Stimulated activated CD8-positive, alpha-beta memory T cell treated with anti-CD3 and anti-CD28 coated beads, Interleukin-7, amount 100 ng/mL, for 4 hours (primary cell): Measurements from ENCODE around the gene NSMCE4A.
"Not testable (repeated sequence)": the region's sequence is repeated elsewhere in the genome, so short reads cannot be mapped to it uniquely, and the experiment has no call there.

Experiments
- DNase-seq, 2 donors: peaks; one replicate each; pipeline ENCODE4 v3.0.0-alpha.2; 2020; ENCODE audit warnings: low read depth in 2 of 2

NSMCE4A gene, protein sequence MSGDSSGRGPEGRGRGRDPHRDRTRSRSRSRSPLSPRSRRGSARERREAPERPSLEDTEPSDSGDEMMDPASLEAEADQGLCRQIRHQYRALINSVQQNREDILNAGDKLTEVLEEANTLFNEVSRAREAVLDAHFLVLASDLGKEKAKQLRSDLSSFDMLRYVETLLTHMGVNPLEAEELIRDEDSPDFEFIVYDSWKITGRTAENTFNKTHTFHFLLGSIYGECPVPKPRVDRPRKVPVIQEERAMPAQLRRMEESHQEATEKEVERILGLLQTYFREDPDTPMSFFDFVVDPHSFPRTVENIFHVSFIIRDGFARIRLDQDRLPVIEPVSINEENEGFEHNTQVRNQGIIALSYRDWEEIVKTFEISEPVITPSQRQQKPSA

GRCh38 chr10:121974535-121975294, at the start of gene NSMCE4A:
TSS of gene NSMCE4A (minus strand) at chr10:121975217. CDS start at chr10:121975165, 52 bp downstream.
- DNase-seq, result peak; percentile 35 to 67

GRCh38 chr10:122023257-122023656, 48.2 kb upstream of the NSMCE4A start:
- DNase-seq, result not testable (repeated sequence)

GRCh38 chr10:122022276-122022675, 47.3 kb upstream of the NSMCE4A start:
- no peak for DNase-seq

DNA sequence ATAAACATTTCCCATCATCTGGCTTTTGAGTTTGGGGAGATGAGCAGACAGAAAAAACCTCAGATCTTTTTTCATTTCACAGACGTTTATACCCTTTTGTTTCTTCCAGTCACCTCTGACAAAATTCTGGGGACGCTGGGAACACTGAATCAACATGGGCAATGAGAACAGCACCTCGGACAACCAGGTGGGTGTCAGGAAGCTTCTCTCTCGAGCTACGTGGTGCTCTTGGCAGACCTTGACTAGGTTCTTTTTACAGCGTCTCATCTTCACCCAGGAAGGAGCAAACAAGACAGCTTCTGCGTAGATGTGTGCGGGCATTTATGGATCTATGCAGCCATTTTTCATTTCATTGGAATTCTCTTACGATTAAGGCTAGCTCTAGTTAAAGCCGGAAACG, 46.8 kb upstream of the NSMCE4A start:
- DNase-seq, result no peak

DNA sequence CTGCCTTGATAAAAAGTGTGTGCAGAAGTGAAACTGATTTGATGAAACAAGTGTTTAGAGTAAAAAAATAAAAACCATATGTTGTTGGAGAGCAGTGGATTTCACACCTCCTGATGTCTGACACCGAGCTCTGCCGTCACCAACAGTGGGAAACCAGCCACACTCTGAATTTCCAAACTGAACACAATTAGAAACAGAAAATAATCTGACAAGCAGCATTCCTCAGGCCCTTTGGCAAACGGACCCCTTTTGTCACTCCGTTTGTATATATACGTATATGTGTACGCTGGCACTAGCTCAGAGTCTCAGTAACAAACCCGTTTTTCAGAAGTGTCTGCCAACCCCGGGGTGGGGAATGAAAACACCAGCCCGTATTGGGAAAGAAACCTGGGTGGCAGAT, 46.4 kb upstream of the NSMCE4A start:
- no peak for DNase-seq

- DNase-seq, result no peak
Measured at GRCh38 chr10:122020226-122020625, 45.2 kb upstream of the NSMCE4A start.

DNA sequence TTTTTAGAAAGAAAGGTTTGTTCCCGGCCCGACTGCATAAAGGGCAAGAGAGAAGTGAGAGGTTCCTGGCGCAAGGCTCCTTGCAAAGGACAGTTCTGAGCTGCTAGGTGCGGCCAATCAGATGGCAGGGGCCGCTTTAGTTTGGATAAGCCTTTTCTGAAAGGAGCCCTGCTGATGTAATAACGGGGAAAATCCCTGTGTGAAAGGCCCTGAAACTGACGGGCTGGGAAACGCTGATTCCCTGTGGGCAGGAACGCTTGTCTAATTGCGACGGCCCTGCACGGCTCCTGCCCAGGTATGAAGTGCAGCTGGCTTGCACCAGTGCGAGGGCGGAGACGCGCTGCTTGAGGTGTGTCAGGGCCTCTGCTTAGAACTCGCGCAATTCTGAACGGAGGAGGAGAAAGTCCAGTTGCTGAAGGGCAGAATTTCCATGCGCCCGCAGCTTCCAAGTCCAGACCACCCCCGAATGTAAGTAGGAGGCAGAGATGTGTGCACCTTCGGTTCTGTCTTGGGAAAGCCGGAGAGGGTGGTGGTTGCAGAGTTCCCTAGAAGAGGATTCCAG, 44.5 kb upstream of the NSMCE4A start:
- no peak for DNase-seq

DNA sequence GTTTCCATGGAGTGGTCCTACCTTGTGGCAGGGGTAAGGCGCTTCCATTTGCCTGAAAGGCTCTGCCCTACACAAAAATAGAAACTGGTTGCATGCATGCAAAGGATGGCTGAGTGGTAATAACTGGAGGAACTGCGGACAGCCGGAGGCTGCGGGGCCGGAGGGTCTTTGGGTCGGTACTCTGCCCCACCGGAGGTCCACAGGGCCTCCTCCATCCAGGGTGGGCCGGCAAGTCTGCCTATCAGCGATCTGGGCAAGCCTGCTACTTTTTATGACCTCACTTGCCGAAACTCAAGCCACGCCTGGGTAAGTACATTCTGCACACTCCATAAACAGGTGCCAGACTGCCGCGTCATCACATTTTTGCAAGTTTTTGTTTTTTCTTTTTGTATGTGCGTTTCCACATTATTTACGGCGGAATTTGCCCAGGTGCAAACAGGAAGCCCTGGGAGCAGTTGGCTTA, 44.0 kb upstream of the NSMCE4A start:
- no peak for DNase-seq

GRCh38 chr10:122018491-122018890, 43.5 kb upstream of the NSMCE4A start:
- DNase-seq, result no peak

DNA sequence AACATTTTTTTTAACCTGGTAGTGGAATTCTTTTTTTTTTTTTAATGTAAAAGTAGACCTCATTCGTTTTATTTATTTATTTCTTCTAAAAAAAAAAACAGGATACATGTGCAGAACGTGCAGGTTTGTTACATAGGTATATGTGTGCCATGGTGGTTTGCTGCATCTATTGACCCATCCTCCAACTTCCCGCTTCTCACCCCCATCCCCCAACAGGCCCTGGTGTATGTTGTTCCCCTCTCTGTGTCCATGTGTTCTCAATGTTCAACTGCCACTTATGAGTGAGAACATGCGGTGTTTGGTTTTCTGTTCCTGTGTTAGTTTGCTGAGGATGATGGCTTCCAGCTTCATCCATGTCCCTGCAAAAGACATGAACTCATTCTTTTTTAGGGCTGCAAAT, 42.9 kb upstream of the NSMCE4A start:
- not testable (repeated sequence) for DNase-seq

- no peak for DNase-seq
Measured at GRCh38 chr10:122014652-122015248, 39.7 kb upstream of the NSMCE4A start.

DNA sequence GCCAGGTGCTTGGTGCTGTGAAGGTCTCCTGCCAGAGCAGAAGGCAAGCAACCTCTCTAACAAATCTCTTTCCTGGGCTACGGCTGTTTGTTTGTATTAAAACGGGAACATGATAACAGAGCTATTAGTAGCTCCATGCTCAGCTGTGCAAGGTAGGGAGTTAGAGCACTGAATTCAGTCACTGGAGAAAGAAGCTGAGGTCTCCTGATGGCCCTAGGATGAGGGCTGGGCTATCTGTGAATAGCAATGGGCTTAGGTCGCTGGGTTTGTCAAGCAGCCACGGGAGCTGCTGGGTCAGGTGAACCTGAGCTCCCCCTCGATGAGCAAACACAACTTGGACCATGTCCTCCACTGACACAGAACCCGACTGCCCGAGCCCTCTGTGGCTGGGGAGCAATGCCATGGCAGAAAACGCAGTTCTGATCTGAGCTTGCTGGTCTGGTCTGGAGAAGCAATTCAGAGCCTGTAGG, 38.3 kb upstream of the NSMCE4A start:
- no peak for DNase-seq

- no peak for DNase-seq
Measured at GRCh38 chr10:122012731-122013130, 37.7 kb upstream of the NSMCE4A start.

DNA sequence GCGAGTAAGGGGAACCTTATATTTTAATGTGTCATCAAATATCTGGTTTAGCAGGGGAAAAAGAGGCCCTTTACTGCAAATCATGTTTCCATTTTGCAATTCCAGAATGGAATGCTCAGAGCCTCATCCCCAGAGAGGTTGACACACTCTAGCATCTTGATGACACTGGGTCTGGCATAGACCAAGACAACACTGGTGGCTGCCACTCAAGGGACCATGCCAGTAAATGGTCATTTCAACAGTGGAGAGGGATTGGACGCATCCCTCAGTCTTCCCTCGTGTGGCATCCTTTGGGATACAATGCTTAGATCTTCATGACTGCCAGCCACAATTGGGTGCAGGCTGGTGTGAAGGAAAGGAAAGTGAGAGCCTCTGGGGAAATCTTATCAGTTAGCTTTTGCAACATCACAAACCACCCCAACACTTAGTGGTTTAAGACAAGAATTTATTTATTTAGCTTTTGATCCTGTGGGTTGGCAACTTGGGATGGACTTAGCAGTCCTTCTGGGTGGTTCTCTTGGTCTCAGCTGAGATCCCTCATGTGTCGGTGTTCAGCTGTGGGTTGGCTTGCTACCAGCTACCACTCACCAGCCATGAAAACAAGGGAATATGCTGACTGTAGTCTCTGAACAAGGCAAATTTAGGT, 35.5 kb upstream of the NSMCE4A start:
- DNase-seq, result no peak

DNA sequence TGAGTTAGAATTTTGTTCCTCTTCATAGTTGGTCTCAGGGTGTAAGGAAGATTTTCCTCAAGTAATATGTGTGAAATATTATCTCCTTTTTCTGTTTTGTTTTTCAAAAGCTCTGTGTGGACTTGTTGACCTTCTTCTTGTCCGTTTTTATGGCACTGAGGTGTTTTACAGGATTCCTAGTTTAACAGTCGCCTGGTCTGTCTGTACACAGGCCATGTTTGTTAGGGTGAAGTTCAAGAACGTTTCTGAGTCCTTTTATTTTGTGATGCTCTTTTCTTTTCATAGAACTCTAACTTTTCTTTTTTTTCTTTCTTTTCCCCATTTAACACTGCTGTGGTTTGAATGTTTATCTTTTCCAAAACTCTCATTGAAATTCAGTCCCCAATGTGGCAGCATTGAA, 32.4 kb upstream of the NSMCE4A start:
- DNase-seq, result no peak

- no peak for DNase-seq
Measured at GRCh38 chr10:122001698-122002097, 26.7 kb upstream of the NSMCE4A start.

GRCh38 chr10:121999301-121999700, 24.3 kb upstream of the NSMCE4A start:
- DNase-seq, result no peak

DNA sequence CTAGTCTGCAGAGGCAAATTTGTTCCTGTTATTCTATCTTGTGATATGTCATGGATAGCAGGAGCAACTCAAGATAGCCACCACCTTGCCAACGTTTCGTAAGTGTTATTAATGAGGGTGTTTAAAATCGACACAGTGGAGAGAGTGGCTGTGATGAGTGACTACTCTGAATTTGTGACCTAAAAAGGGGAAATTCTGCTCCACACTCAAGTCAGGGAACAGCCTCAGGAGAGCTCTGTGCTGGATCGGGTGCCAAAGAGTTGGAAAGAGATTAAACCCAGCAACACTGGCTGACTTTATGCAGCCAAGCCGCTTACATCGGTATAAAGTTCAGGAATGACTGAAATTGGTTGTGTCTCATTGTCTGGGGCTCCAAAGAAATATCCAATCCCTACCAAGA, 23.4 kb upstream of the NSMCE4A start:
- DNase-seq, result no peak

- DNase-seq, result no peak
Measured at GRCh38 chr10:121994429-121994941, 19.5 kb upstream of the NSMCE4A start.

- not testable (repeated sequence) for DNase-seq
Measured at GRCh38 chr10:121991727-121992126, 16.7 kb upstream of the NSMCE4A start.

DNA sequence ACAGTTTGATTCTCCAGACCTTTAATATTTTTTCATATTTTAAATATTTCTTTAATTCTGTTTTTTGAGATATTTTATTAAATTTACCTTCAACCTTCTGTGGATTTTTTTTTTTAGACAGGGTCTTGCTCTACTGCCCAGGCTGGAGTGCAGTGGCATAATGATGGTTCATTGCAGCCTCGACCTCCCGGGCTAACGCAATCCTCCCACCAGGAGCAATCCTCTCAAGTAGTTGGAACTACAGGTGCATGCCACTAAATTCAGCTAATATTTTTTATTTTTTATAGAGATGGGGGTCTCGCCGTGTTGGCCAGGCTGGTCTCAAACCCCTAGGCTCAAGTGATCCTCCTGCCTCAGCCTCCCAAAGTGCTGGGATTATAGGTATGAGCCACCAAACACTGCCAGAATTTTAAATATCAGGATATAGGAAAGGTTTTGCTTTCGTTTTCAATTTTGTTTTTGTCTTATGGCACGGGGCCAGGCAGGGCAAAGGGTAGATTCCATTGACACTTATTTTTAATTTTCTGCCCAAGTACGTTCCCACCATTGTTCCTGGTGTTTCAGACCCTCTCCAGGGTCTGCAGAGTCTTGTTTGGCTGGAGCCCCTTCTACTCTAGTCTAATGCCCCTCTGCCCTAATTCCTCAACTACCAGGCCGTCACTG, 15.1 kb upstream of the NSMCE4A start:
- DNase-seq, result no peak
